Mesodermal cell (in vitro differentiated cells): ENCODE measurements around the gene PTPRN2.

Experiments used
- H3K27ac ChIP-seq: 2 replicates; pipeline ENCODE4 v1.7.0; 2013; ENCODE audit warnings: mild to moderate bottlenecking, low read depth, low read length, moderate library complexity; ENCODE audit not compliant: severe bottlenecking
- H3K36me3 ChIP-seq: 2 replicates; pipeline ENCODE4 v1.7.1; 2013; ENCODE audit warnings: mild to moderate bottlenecking, low read length, moderate library complexity; ENCODE audit not compliant: control insufficient read depth, insufficient read depth
- H3K4me1 ChIP-seq: one replicate; pipeline ENCODE4 v1.7.1; 2013; ENCODE audit warnings: mild to moderate bottlenecking, low read length; ENCODE audit not compliant: insufficient read depth, control insufficient read depth, poor library complexity, severe bottlenecking
- H3K4me3 ChIP-seq: 2 replicates; pipeline ENCODE4 v1.7.0; 2013; ENCODE audit warnings: low read length, control low read depth, mild to moderate bottlenecking; ENCODE audit not compliant: insufficient read depth, poor library complexity, severe bottlenecking; ENCODE audit errors: extremely low read depth
- H3K9me3 ChIP-seq: 2 replicates; pipeline ENCODE4 v1.7.1; 2013; ENCODE audit warnings: mild to moderate bottlenecking, low read length, moderate library complexity; ENCODE audit not compliant: control insufficient read depth
- WGBS, 2 experiments: methylation state at CpG; one replicate each; pipeline ENCODE4 v1.1.5; 2013; ENCODE audit warnings: missing lambda C conversion rate in 2 of 2; ENCODE audit not compliant: insufficient coverage in 2 of 2; 5-methylcytosine and 5-hydroxymethylcytosine counted together

Gene PTPRN2

DNA sequence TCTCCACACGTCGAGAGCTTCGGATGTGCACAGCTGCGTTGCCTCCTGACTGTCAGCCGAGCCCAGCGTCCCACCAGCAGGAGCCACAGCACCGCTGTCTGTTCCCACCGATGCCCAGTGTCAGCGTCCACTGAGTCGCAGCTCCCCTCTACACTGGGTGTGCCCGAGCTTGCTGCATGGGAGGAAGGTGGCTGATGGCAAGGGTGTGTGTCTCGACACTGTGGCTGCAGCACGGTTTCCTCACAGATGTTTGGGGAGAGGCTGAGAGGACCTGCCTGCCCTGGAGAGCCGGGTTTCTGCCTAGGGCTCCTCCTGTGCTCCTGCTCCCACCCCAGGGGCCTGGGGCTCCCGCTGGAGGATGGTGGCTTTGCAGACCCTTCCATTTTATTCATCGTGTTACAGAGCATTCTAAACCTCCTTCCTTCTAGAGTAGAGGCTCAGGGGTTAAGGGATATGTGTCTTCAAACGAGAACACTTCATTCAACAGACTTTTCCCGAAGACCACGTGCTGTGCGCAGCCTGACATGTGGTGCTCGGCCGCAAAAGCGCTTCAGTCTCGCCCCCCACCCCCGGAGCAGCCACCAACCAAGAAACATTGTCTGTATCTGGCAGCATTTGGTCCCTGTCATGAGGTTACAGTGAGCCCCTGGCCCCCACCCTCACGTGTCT lies 866.0 kb downstream of the PTPRN2 start:
- H3K36me3 ChIP-seq = no peaks in the 10 kb centered on the region
- peaks cover 67% of the 10 kb centered on the region for H3K9me3 ChIP-seq
- WGBS, 2 experiments = 81% methylated on average over 20 to 22 of the region's 26 CpGs
- H3K4me1 ChIP-seq = no peaks in the 10 kb centered on the region
- H3K27ac ChIP-seq = no peak overlapping the region
- no peak overlapping the region for H3K4me3 ChIP-seq

DNA sequence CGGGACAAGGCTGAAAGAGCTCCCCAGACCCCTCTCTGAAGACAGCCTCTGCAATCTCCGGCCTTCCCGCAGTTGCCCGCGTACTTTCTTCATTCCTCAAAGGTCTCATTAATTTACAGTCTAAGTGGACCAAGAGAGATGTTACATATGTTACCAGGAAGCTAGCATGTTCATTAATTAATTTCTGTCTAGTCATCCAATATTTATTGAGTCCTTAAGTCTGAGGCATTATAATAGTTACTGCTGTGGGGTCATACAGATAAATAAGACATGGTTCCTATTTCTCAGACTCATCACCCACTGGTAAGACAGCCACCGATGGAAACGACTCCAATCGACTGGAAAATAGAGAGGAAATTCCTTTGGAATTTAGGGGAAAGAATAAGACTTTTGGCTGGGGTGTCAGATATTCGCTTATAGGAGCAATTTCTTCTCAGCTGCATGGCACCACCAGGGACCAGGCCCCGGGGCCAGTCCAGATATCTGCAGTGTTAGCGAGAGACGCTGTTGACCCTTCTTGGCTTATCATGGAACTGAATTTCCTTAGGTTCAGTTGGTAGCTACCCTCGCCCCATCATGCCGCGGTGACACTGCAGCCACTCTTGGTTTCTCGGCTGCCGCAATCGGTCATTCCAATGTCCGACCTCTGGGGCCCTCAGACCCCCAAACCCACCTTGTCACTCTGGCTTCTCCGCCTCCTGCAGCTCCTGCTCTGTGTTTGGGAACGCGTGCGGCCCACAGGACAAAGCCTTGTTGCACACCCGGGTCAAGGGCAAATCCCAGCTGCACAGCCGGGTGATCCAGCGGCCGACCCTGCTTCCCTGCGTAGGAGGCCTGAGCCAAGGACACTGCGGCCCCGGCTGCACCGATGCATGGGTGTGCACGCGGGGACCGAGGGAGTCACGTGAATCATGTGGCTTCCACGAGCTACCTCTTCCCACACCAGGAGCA lies 867.6 kb downstream of the PTPRN2 start:
- Histone ChIP-seq H3K4me1 (no peaks in the 10 kb centered on the region), H3K36me3 (no peaks in the 10 kb centered on the region), H3K27ac (no peak overlapping the region), H3K9me3 (peaks cover 74% of the 10 kb centered on the region), H3K4me3 (no peak overlapping the region)
- WGBS, 2 experiments = 81 to 83% methylated on average over 26 to 30 of the region's 36 CpGs

DNA sequence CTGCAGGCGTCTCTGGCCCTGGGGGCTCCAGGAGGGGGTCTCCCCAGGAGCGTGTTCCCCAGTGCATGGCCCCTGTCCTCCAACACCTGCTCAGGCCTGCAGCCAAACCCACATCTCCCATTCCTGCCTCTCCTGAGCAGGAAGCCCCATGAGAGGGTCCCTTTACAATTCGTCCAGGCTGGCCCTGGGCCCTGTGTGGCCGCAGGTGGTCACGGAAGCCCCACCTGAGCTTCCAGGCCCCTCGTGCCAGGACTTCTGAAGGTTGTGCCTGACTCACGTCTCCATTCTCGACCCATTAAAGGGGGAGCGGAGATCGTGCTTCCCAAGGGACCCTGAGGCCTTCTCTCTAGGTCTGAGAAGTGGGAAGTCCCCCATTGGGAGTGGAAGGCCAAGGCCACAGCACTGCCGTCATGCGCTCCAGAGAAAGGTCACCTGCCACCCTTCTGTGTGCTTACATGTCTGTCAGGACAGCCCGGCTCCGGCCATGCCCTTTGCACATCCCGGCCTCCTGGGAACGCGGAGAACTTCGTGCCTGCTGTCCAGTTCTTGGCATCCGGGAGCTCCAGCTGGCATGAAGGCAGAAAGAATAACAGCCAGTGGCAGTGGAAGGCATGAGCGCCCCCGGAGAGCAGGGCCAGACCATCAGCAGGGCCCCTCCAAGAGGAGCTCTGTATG lies 868.5 kb downstream of the PTPRN2 start:
- Histone ChIP-seq H3K4me1 (no peaks in the 10 kb centered on the region), H3K27ac (no peak overlapping the region), H3K9me3 (peaks cover 77% of the 10 kb centered on the region), H3K4me3 (no peak overlapping the region), H3K36me3 (no peaks in the 10 kb centered on the region)
- WGBS, 2 experiments = 77 to 82% methylated on average over 18 to 21 of the region's 21 CpGs

DNA sequence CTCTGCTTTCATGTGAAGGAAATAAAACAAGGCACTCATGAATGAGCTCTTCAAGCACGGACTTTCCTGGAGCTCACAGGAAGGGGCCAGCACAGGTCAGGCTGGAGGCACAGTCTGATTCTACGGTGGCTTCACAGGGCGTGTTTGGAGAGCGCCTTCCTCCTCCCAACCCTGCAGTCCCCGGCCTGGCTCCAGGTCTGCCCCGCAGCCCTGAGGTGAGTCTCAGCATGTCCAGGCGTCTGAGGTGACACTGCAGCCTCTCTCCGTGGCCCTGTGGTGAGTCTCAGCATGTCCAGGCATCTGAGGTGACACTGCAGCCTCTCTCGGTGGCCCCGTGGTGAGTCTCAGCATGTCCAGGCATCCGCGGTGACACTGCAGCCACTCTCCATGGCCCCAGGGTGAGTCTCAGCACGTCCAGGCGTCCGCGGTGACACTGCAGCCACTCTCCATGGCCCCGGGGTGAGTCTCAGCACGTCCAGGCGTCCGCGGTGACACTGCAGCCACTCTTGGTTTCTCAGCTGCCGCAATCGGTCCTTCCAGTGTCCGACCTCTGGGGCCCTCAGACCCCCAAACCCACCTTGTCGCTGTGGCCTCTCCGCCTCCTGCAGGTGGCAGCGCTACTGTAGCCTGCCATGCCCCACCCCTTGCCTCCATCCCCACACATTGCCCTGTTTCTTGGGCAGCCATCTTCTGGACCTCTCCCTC lies 869.2 kb downstream of the PTPRN2 start:
- Histone ChIP-seq H3K27ac (no peak overlapping the region), H3K36me3 (no peaks in the 10 kb centered on the region), H3K4me3 (no peak overlapping the region), H3K4me1 (no peaks in the 10 kb centered on the region), H3K9me3 (peaks cover 77% of the 10 kb centered on the region)
- WGBS, 2 experiments = 79 to 81% methylated on average over 27 of the region's 27 CpGs

GRCh38 chr7:157717211-157718174 lies 870.1 kb downstream of the PTPRN2 start:
- 87 to 89% methylated on average over 29 to 30 of the region's 31 CpGs for WGBS, 2 experiments
- H3K36me3 ChIP-seq = no peaks in the 10 kb centered on the region
- H3K4me1 ChIP-seq = no peaks in the 10 kb centered on the region
- no peak overlapping the region for H3K27ac ChIP-seq
- H3K4me3 ChIP-seq = no peak overlapping the region
- H3K9me3 ChIP-seq = peaks cover 74% of the 10 kb centered on the region

- H3K9me3 ChIP-seq = peaks cover 77% of the 10 kb centered on the region
Observed at GRCh38 chr7:157715938-157716280, 871.7 kb downstream of the PTPRN2 start.

DNA sequence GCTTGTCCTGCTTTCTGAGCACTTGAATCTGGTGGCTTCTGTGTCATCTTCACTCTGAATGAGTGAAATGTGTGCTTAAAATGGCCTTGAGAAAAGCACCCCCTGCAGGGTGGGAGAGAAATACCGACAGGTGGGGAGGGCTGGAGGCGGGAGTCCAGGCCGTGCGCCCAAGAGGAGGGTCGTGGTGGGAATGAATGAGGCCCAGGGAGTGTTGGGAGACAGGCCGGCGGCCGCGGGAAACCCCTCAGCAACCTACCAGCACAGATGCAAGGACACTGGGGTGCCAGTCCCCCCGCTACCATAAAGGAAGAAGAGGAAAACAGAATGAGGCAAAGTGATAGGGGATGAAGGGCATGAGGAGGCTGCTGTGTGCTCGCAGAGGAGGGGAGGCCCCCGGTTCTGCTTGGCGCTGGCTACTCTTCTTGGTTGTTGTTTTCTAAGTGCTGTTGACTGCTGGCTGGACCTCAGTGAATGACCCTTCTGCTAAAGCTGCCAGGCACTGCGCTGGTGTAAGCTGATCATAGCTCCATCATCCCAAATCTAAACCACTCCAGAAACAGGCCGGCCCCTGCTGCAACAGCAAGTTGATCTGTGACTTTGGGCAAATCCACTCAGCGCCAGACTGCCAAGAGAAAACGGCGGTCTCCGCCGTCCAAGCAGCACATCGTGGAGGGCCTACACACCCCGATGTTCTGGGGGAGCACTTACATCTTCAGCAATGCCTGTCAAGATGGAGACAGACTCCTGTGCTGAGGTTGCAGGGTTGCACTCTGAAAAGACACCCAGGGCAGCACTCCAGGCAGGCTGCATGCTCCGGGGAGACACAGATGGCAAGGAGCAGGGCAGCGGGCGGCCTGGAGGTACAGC lies 872.3 kb downstream of the PTPRN2 start:
- Histone ChIP-seq H3K4me1 (no peaks in the 10 kb centered on the region), H3K36me3 (no peaks in the 10 kb centered on the region), H3K9me3 (peaks cover 71% of the 10 kb centered on the region), H3K27ac (no peak overlapping the region), H3K4me3 (no peak overlapping the region)
- 82 to 89% methylated on average over 20 to 21 of the region's 25 CpGs for WGBS, 2 experiments

More at GRCh38 chr7:157715938-157716280, 871.7 kb downstream of the PTPRN2 start:
- no peak overlapping the region for H3K4me3 ChIP-seq
- no peaks in the 10 kb centered on the region for H3K36me3 ChIP-seq
- H3K27ac ChIP-seq = no peak overlapping the region
- WGBS, 2 experiments = 54 to 63% methylated on average over 6 to 8 of the region's 8 CpGs
- no peaks in the 10 kb centered on the region for H3K4me1 ChIP-seq

- Histone ChIP-seq H3K9me3 (peaks cover 67% of the 10 kb centered on the region), H3K36me3 (no peaks in the 10 kb centered on the region), H3K4me1 (no peaks in the 10 kb centered on the region), H3K4me3 (no peak overlapping the region), H3K27ac (no peak overlapping the region)
- 83 to 87% methylated on average over 24 to 28 of the region's 29 CpGs for WGBS, 2 experiments
Observed at GRCh38 chr7:157714166-157715070, 873.2 kb downstream of the PTPRN2 start.
